Fibroblast of lung (primary cell): ENCODE data around the gene MITF. TPM values are rescaled to one million over a fixed set of nuclear protein-coding genes. Genes with fewer than 3 reads are reported as not detected.
A peak's percentile ranks its signal among the peaks of the same experiment; 100 is the strongest.

Source experiments
- DNase-seq, 2 donors: peaks; one replicate each; pipeline versions ENCODE4 v3.0.0 to v3.0.0-alpha.2; 2010; ENCODE audit warnings: low read depth in 2 of 2
- H2AFZ ChIP-seq: 2 replicates; pipeline ENCODE4 v1.5.1; 2012; ENCODE audit warnings: low read length, control low read depth, inconsistent platforms
- H3K27ac ChIP-seq: 2 replicates; pipeline ENCODE4 v1.5.1; 2011; ENCODE audit warnings: low read length, control low read depth; ENCODE audit not compliant: insufficient read depth
- H3K27me3 ChIP-seq: 2 replicates; pipeline ENCODE4 v1.5.1; 2011; ENCODE audit warnings: mild to moderate bottlenecking, low read length; ENCODE audit not compliant: control insufficient read depth, insufficient read depth
- H3K36me3 ChIP-seq: 2 replicates; pipeline ENCODE4 v1.5.1; 2011; ENCODE audit warnings: low read length; ENCODE audit not compliant: control insufficient read depth, insufficient read depth
- H3K4me1 ChIP-seq: 2 replicates; pipeline ENCODE4 v1.5.1; 2011; ENCODE audit warnings: low read length; ENCODE audit not compliant: control insufficient read depth, insufficient read depth; ENCODE audit errors: extremely low read depth
- H3K4me2 ChIP-seq: 2 replicates; pipeline ENCODE4 v1.5.1; 2011; ENCODE audit warnings: low read length, control low read depth; ENCODE audit not compliant: insufficient read depth; ENCODE audit errors: extremely low read depth
- H3K4me3 ChIP-seq, 4 experiments: fragments of 200-600 bp in 1 of 4; sonication (generic) in 1 of 4; replicated peaks in 1 of 4; 2 replicates each; pipeline ENCODE4 v1.5.1; 2011 to 2016; ENCODE audit warnings: low read length in 4 of 4, low read depth in 3 of 4, mild to moderate bottlenecking in 3 of 4, control low read depth in 2 of 4, inconsistent platforms in 1 of 4, mixed read lengths in 1 of 4; ENCODE audit not compliant: insufficient read depth in 1 of 4; ENCODE audit errors: control extremely low read depth in 1 of 4
- H3K79me2 ChIP-seq: 2 replicates; pipeline ENCODE4 v1.5.1; 2012; ENCODE audit warnings: mild to moderate bottlenecking, low read length, inconsistent platforms; ENCODE audit not compliant: control insufficient read depth, insufficient read depth
- H3K9ac ChIP-seq: 2 replicates; pipeline ENCODE4 v1.5.1; 2011; ENCODE audit warnings: mild to moderate bottlenecking, low read length, control low read depth; ENCODE audit not compliant: insufficient read depth
- H3K9me3 ChIP-seq: 2 replicates; pipeline ENCODE4 v1.5.1; 2012; ENCODE audit warnings: low read depth, low read length; ENCODE audit not compliant: control insufficient read depth, insufficient read depth
- H4K20me1 ChIP-seq: 2 replicates; pipeline ENCODE4 v1.5.1; 2011; ENCODE audit warnings: low read length; ENCODE audit not compliant: control insufficient read depth, insufficient read depth; ENCODE audit errors: extremely low read depth
- EZH2 ChIP-seq: IDR thresholded peaks from 2 replicates; pipeline ENCODE4 v1.5.1; 2012; ENCODE audit warnings: low read length, control low read depth, mild to moderate bottlenecking; ENCODE audit errors: missing control alignments
- polyA plus RNA-seq, 2 donors: library from polyadenylated mRNA; depleted of rRNA in 1 of 2; stranded (reverse) in 1 of 2; unstranded in 1 of 2; fragments of >200 nt; gene quantifications; 2 replicates each; pipeline ENCODE4 v1.2.1, GENCODE V29; 2011 to 2012; ENCODE audit warnings: missing spikeins in 1 of 2
- total RNA-seq: library from RNA; depleted of rRNA; stranded (reverse); fragments of >200 nt; gene quantifications from 2 replicates; pipeline ENCODE4 v1.2.1, GENCODE V29; 2014
- TF ChIP-seq, protein P1 (sequence below), 2 donors: IDR thresholded peaks in 1 of 2; conservative IDR thresholded peaks in 1 of 2; 1 replicate in 1 of 2; 2 replicates in 1 of 2; pipeline ENCODE4 v1.5.1; 2011 to 2012; ENCODE audit warnings: low read length in 2 of 2, control low read depth in 1 of 2, inconsistent platforms in 1 of 2, low read depth in 1 of 2, mild to moderate bottlenecking in 1 of 2

The MITF gene
- total and polyA plus RNA-seq, 2 donors (not counting 1 experiment from before 2014, with no cell fraction given), result 31.6 to 34.3 TPM

- peaks cover 4% of the 10 kb centered on the region for H3K4me1 ChIP-seq
- TF ChIP-seq, protein P1, sequence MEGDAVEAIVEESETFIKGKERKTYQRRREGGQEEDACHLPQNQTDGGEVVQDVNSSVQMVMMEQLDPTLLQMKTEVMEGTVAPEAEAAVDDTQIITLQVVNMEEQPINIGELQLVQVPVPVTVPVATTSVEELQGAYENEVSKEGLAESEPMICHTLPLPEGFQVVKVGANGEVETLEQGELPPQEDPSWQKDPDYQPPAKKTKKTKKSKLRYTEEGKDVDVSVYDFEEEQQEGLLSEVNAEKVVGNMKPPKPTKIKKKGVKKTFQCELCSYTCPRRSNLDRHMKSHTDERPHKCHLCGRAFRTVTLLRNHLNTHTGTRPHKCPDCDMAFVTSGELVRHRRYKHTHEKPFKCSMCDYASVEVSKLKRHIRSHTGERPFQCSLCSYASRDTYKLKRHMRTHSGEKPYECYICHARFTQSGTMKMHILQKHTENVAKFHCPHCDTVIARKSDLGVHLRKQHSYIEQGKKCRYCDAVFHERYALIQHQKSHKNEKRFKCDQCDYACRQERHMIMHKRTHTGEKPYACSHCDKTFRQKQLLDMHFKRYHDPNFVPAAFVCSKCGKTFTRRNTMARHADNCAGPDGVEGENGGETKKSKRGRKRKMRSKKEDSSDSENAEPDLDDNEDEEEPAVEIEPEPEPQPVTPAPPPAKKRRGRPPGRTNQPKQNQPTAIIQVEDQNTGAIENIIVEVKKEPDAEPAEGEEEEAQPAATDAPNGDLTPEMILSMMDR (conservative IDR thresholded peaks at IDR 0.05 in 1 of 2, IDR thresholded peaks at IDR 0.05 in 1 of 2; ENCODE audit: low read depth in 1 of 2, low read length in 2 of 2), result no peak
- TF ChIP-seq EZH2, result no peak
- H3K4me2 ChIP-seq, result peak overlapping the region; percentile 27
- H3K9me3 ChIP-seq, result no peaks in the 10 kb centered on the region
- H3K36me3 ChIP-seq, result no peaks in the 10 kb centered on the region
- no peak overlapping the region for H3K4me3 ChIP-seq
- H2AFZ ChIP-seq, result no peak overlapping the region
- no peak overlapping the region for H3K27ac ChIP-seq
- H3K9ac ChIP-seq, result no peak overlapping the region
- H3K79me2 ChIP-seq, result no peaks in the 10 kb centered on the region
- no peaks in the 10 kb centered on the region for H3K27me3 ChIP-seq
- H4K20me1 ChIP-seq, result no peaks in the 10 kb centered on the region
- no peak for DNase-seq
Measured at GRCh38 chr3:69803681-69804270, 64.5 kb downstream of the MITF start.

GRCh38 chr3:69805491-69805890 lies 66.2 kb downstream of the MITF start:
- no peaks in the 10 kb centered on the region for H4K20me1 ChIP-seq
- H3K4me1 ChIP-seq, result peaks cover 4% of the 10 kb centered on the region
- H2AFZ ChIP-seq, result no peak overlapping the region
- no peaks in the 10 kb centered on the region for H3K27me3 ChIP-seq
- no peaks in the 10 kb centered on the region for H3K36me3 ChIP-seq
- TF ChIP-seq, protein P1 (conservative IDR thresholded peaks at IDR 0.05 in 1 of 2, IDR thresholded peaks at IDR 0.05 in 1 of 2; ENCODE audit: low read depth in 1 of 2, low read length in 2 of 2), result no peak
- no peak for TF ChIP-seq EZH2
- H3K27ac ChIP-seq, result no peak overlapping the region
- H3K4me2 ChIP-seq, result no peak overlapping the region
- DNase-seq, result no peak
- H3K9me3 ChIP-seq, result no peaks in the 10 kb centered on the region
- no peaks in the 10 kb centered on the region for H3K79me2 ChIP-seq
- H3K4me3 ChIP-seq, result no peak overlapping the region
- H3K9ac ChIP-seq, result no peak overlapping the region

DNA sequence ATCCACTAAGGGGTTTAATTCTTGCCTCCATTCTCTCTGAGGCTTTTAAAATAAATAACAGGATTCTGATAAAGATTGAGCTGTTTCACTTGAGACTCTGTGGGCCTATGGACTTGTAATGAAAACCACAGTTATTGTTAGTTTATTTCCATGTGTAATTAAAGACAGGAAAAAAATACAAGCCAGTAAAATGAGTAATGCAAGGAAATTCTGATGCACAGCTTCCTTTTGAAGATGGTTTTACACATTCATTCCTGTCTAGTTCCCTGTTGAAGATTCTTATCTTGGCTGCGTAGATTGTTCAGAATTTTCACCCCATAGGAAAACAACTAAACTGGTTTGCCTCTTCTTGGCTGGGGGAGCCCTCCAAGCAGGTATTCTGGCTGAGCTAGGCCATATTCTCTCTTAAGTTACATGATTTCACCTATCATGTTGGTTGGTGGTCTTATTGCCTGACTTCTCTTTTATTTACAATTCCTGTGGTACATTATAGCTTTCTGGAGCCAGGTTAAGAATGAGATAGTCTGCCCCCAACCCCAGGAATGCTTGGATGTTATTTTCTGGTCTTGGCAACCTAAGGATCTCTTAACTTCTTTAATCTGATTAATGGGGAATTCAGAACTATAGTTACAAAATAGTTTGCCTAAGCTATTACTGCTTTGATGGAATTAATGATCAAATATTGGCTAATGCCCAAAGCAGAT lies 67.6 kb downstream of the MITF start:
- TF ChIP-seq, protein P1 (conservative IDR thresholded peaks at IDR 0.05 in 1 of 2, IDR thresholded peaks at IDR 0.05 in 1 of 2; ENCODE audit: low read depth in 1 of 2, low read length in 2 of 2), result no peak
- TF ChIP-seq EZH2, result no peak
- Histone ChIP-seq H3K36me3 (no peaks in the 10 kb centered on the region), H3K27me3 (no peaks in the 10 kb centered on the region), H3K27ac (peak overlapping the region; percentile 24), H3K4me3 (no peak overlapping the region), H3K9me3 (no peaks in the 10 kb centered on the region), H3K4me2 (peak overlapping the region; percentile 33), H3K4me1 (peaks cover 4% of the 10 kb centered on the region), H3K9ac (no peak overlapping the region), H3K79me2 (no peaks in the 10 kb centered on the region), H4K20me1 (no peaks in the 10 kb centered on the region), H2AFZ (no peak overlapping the region)
- DNase-seq, result peak; percentile 50 to 89
